Measurements from ENCODE around the gene SERPINH1.

Gene SERPINH1

DNA sequence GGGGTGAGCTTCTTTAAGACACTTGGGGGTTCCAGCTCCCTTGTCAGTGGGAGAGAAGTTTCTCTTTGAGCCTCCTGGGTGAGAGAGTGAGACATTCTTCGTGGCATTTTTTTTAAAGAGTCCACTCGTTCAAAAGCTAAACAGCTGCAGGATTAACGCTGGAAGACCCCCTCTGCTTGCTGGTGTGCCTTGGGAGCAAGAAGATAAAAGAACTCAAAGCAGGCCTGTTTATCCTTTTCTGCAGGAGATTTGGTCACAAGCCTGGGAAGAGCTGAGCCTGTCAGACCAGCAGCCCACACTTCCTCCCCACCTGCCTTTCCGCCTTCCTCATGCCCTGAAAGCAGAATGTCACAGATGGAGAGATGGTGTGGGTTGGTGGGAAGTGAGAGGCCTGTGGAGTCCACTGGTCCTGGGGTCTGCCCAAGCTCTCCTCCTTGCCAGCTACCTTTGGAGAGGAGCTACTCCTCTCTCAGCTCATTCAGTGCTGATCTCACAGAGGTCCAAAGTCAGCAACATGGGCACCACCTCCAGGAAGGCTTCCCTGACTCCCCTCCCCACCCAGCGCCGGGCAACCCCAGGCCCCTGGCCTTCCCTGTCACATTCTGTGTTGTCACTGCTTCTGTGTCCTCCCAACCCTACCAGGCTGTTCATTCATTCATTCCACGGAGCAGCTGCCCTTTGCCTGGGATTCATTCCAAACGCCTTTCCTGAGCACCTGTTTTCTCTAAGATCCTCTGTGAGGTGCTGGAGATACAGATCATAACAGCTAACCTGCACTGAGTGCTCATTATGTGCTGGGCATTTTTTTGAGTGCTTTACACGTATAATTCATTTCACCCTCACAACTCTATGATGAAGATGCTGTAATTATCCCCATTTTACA is 43.0 kb upstream of the SERPINH1 start:
- Histone ChIP-seq H3K36me3 (ENCODE audit: insufficient read depth, low read length) (no peaks in the 10 kb centered on the region), H3K9ac (ENCODE audit: low read length) (no peak overlapping the region), H3K27ac (ENCODE audit: low read depth, low read length, poor library complexity, severe bottlenecking) (no peak overlapping the region), H3K4me1 (ENCODE audit: insufficient read depth, low read length, severe bottlenecking) (no peaks in the 10 kb centered on the region), H3K4me3 (ENCODE audit: low read depth, low read length, poor library complexity, severe bottlenecking) (no peak overlapping the region), H3K27me3 (ENCODE audit: insufficient read depth, low read length) (peaks cover 10% of the 10 kb centered on the region), H4K20me1 (ENCODE audit: insufficient read depth, low read length) (no peaks in the 10 kb centered on the region), H2AFZ (ENCODE audit: low read length) (no peak overlapping the region), H3K9me2 (ENCODE audit: low read depth, low read length) (no peaks in the 10 kb centered on the region), H3K9me3 (ENCODE audit: low read length) (no peaks in the 10 kb centered on the region), H3F3A (ENCODE audit: insufficient read depth, low read length) (no peaks in the 10 kb centered on the region), H3K79me2 (ENCODE audit: insufficient read depth, low read length) (no peaks in the 10 kb centered on the region), H3K4me2 (ENCODE audit: low read length) (no peak overlapping the region)
- TF ChIP-seq, protein P1, sequence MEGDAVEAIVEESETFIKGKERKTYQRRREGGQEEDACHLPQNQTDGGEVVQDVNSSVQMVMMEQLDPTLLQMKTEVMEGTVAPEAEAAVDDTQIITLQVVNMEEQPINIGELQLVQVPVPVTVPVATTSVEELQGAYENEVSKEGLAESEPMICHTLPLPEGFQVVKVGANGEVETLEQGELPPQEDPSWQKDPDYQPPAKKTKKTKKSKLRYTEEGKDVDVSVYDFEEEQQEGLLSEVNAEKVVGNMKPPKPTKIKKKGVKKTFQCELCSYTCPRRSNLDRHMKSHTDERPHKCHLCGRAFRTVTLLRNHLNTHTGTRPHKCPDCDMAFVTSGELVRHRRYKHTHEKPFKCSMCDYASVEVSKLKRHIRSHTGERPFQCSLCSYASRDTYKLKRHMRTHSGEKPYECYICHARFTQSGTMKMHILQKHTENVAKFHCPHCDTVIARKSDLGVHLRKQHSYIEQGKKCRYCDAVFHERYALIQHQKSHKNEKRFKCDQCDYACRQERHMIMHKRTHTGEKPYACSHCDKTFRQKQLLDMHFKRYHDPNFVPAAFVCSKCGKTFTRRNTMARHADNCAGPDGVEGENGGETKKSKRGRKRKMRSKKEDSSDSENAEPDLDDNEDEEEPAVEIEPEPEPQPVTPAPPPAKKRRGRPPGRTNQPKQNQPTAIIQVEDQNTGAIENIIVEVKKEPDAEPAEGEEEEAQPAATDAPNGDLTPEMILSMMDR (IDR thresholded peaks at IDR 0.05; ENCODE audit: low read length), result no peak
- no peak for TF ChIP-seq EZH2 (IDR thresholded peaks at IDR 0.05; ENCODE audit: borderline replicate concordance, low read length)

DNA sequence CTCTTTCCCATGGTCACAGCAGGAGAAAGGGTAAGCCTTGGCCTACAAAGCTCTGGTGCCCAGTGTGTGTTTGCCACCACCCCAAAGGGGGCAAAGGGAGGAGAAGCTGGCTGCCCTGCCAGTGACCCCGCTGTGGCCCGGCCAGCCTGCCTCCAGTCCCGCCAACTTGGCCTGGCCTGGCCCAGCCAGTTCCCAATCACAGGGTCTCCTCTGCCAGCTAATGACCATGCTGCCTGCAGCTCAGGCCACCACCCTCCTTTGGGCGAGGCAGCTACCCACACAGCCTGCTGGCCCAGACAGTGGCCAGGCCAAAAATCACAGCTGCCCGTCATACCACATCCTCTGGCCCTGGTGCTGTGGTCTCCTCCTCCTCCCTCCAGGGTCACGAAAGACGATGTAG is 41.4 kb upstream of the SERPINH1 start:
- Histone ChIP-seq H3K36me3 (ENCODE audit: insufficient read depth, low read length) (no peaks in the 10 kb centered on the region), H3K4me2 (ENCODE audit: low read length) (no peak overlapping the region), H3K27ac (ENCODE audit: low read depth, low read length, poor library complexity, severe bottlenecking) (no peak overlapping the region), H3K4me3 (ENCODE audit: low read depth, low read length, poor library complexity, severe bottlenecking) (no peak overlapping the region), H3K9ac (ENCODE audit: low read length) (no peak overlapping the region), H3K4me1 (ENCODE audit: insufficient read depth, low read length, severe bottlenecking) (peaks cover 9% of the 10 kb centered on the region), H3K9me3 (ENCODE audit: low read length) (no peaks in the 10 kb centered on the region), H3F3A (ENCODE audit: insufficient read depth, low read length) (no peaks in the 10 kb centered on the region), H3K79me2 (ENCODE audit: insufficient read depth, low read length) (no peaks in the 10 kb centered on the region), H3K27me3 (ENCODE audit: insufficient read depth, low read length) (peaks cover 4% of the 10 kb centered on the region), H2AFZ (ENCODE audit: low read length) (no peak overlapping the region), H4K20me1 (ENCODE audit: insufficient read depth, low read length) (no peaks in the 10 kb centered on the region), H3K9me2 (ENCODE audit: low read depth, low read length) (no peaks in the 10 kb centered on the region)
- TF ChIP-seq, protein P1 (IDR thresholded peaks at IDR 0.05; ENCODE audit: low read length), result no peak
- TF ChIP-seq EZH2 (IDR thresholded peaks at IDR 0.05; ENCODE audit: borderline replicate concordance, low read length), result no peak

DNA sequence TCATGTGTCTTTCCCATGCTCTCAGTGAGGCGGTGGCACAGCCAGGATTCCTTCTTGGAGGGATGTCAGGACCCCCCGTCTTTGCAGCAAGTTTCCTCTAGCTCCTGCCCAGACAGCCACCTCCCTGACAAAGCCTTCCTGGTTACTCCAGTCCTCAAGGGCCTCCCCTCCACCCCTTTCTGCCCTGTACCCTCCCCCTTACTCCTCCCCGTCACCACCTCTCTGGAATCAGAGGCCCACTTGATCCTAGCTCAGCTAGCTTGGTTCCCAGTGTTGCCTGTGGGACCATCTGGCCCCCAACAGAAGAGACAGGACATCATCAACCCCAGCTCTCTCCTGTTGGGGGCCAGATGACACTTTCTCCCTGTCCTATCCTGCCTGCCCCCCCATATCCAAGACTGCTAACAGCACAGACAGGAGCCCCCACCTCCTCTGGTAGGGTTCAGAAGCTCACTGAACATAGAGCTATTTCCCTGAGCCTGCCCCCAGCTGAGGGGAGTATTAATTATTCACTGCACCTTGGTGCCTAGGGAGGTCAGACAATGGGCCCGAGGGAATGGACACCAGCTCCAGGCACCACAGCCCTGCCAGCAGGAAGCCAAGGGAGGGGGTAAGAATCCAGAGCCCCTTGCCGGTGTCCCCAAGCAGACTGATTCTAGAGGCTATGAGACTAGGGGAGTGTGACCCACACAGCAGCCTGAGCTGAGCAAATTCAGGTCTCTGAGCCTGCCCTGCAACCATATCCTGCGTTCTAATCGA is 39.6 kb upstream of the SERPINH1 start:
- no peaks in the 10 kb centered on the region for H4K20me1 ChIP-seq (ENCODE audit: insufficient read depth, low read length)
- TF ChIP-seq, protein P1 (IDR thresholded peaks at IDR 0.05; ENCODE audit: low read length), result no peak
- TF ChIP-seq EZH2 (IDR thresholded peaks at IDR 0.05; ENCODE audit: borderline replicate concordance, low read length), result no peak
- no peak overlapping the region for H3K4me3 ChIP-seq (ENCODE audit: low read depth, low read length, poor library complexity, severe bottlenecking)
- no peaks in the 10 kb centered on the region for H3K36me3 ChIP-seq (ENCODE audit: insufficient read depth, low read length)
- no peak overlapping the region for H2AFZ ChIP-seq (ENCODE audit: low read length)
- no peaks in the 10 kb centered on the region for H3K9me2 ChIP-seq (ENCODE audit: low read depth, low read length)
- H3F3A ChIP-seq (ENCODE audit: insufficient read depth, low read length), result no peaks in the 10 kb centered on the region
- H3K27ac ChIP-seq (ENCODE audit: low read depth, low read length, poor library complexity, severe bottlenecking), result no peak overlapping the region
- peaks cover 14% of the 10 kb centered on the region for H3K4me1 ChIP-seq (ENCODE audit: insufficient read depth, low read length, severe bottlenecking)
- no peaks in the 10 kb centered on the region for H3K9me3 ChIP-seq (ENCODE audit: low read length)
- no peaks in the 10 kb centered on the region for H3K79me2 ChIP-seq (ENCODE audit: insufficient read depth, low read length)
- no peaks in the 10 kb centered on the region; the same call in 1 of the 2 replicates for H3K27me3 ChIP-seq (ENCODE audit: insufficient read depth, low read length)
- H3K4me2 ChIP-seq (ENCODE audit: low read length), result no peak overlapping the region
- no peak overlapping the region for H3K9ac ChIP-seq (ENCODE audit: low read length)

Measured in OCI-LY1 (cell line).